Measurements from ENCODE around the gene TANK.

The TANK gene, protein sequence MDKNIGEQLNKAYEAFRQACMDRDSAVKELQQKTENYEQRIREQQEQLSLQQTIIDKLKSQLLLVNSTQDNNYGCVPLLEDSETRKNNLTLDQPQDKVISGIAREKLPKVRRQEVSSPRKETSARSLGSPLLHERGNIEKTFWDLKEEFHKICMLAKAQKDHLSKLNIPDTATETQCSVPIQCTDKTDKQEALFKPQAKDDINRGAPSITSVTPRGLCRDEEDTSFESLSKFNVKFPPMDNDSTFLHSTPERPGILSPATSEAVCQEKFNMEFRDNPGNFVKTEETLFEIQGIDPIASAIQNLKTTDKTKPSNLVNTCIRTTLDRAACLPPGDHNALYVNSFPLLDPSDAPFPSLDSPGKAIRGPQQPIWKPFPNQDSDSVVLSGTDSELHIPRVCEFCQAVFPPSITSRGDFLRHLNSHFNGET

DNA sequence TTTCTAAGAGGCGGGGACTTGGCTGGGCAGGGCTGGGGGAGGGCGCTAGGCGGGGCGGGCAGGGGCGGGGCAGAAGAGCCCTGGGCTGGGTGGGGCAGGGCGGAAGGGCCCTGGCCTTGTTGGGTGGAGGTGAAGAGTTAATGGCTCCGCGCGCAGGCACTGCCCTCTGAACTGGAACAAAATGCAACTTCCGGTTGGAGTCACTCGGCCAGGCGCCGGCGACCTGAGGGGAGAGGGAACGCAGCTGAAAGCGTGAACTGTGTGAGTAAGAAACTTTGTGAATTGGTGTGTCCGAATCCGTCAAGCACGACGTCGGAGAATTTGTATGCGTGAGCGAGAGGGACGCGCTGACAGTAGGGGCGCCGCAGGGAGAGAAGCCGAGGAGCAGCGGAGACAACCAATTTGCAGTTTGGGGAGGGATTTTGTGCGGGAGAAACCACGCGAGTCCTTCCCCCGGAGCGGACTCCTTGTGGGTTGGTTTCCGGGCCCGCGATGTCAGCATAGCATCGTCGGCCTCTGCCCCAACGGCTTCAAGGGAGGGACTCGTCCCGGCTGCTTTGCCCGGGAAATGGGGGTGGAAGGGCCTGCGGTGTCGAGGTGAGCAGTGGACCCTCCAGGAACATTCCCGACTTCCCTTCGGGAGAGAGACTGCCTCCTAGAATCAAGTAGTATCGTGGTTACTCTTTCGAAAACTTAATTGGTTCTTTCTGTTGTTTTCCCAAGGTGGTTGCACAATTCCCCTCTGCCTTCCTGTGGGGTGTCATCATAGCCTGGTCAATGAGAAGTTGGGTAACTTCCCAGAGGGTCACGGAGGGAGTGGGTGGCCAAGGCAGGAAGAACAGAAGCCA lies at the start of gene TANK:
Gene TANK, plus strand, starts transcription at position 203 of the 848 bp plus-strand sequence. CDS start 19,235 bp downstream, outside the sequence.
- H3K4me3 ChIP-seq: peak within 1 kb of the TSS; percentile 98
- H3K36me3 ChIP-seq (ENCODE audit: insufficient read depth, low read length): peaks cover 15% of the 10 kb centered on the region
- H3K9ac ChIP-seq (ENCODE audit: insufficient read length): peak within 1 kb of the TSS; percentile 92
- no peaks in the 10 kb centered on the region for H3K9me3 ChIP-seq (ENCODE audit: low read depth, low read length)
- peak within 1 kb of the TSS; percentile 72; the same call in 1 of the 2 replicates for H3K27ac ChIP-seq
- peak; percentile 82 for TF ChIP-seq POLR2AphosphoS5 (IDR thresholded peaks at IDR 0.05; ENCODE audit: borderline replicate concordance, low read depth, low read length)
- TF ChIP-seq EZH2 (IDR thresholded peaks at IDR 0.05): no peak
- no peak for DNase-seq (ENCODE audit: low read depth, low spot score)

DNA sequence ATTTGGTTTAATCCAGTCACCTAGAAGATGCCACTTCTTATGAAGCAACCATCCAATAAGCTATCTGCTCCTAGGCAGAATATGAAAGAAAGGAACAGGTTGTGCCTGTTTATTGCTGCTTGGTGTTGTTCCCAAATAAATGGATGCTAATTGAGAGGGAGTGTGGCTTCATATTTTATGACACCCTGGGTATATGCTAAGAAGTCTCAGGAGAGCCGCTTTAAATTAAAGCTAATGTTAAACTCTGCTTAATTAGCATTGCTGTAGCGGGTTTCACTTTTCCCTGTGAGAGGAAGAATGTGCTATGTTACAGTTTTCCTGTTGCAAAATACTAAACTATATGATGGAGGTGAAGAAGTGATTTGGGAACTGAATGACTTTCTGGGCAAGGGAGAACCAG lies 48.7 kb upstream of the TANK start:
- no peak overlapping the region for H3K27ac ChIP-seq
- DNase-seq (ENCODE audit: low read depth, low spot score): no peak
- no peak overlapping the region for H3K4me3 ChIP-seq
- no peak for TF ChIP-seq EZH2 (IDR thresholded peaks at IDR 0.05)
- TF ChIP-seq POLR2AphosphoS5 (IDR thresholded peaks at IDR 0.05; ENCODE audit: borderline replicate concordance, low read depth, low read length): no peak
- no peak for TF ChIP-seq FOXP2 (optimal IDR thresholded peaks at IDR 0.05; ENCODE audit: control extremely low read depth, extremely low read length, insufficient read depth)
- H3K9me3 ChIP-seq (ENCODE audit: low read depth, low read length): no peaks in the 10 kb centered on the region
- H3K36me3 ChIP-seq (ENCODE audit: insufficient read depth, low read length): no peaks in the 10 kb centered on the region
- no peak overlapping the region for H3K9ac ChIP-seq (ENCODE audit: insufficient read length)

DNA sequence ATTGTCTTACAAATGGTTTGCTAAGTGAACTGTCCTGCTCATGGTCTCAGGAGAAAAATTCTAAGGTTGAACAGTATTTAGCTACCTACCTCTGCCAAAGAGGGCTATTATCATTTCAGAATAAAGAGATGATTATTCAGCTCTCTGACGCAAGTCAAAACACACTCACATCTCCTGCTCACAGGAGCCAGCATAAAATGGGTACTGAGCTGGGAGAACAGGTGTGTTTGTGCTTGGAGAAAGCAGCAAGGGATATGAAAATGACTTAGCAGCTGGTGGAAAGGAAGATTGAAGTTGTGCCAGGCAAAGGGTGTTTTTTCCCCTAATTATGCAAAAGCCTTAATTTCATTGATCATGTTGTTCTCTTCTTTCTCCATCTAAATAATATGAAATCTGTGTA lies 47.3 kb upstream of the TANK start:
- H3K27ac ChIP-seq: no peak overlapping the region
- no peak for DNase-seq (ENCODE audit: low read depth, low spot score)
- no peaks in the 10 kb centered on the region for H3K36me3 ChIP-seq (ENCODE audit: insufficient read depth, low read length)
- no peaks in the 10 kb centered on the region for H3K9me3 ChIP-seq (ENCODE audit: low read depth, low read length)
- TF ChIP-seq EZH2 (IDR thresholded peaks at IDR 0.05) (no peak), FOXP2 (optimal IDR thresholded peaks at IDR 0.05; ENCODE audit: control extremely low read depth, extremely low read length, insufficient read depth) (no peak), POLR2AphosphoS5 (IDR thresholded peaks at IDR 0.05; ENCODE audit: borderline replicate concordance, low read depth, low read length) (no peak)
- H3K9ac ChIP-seq (ENCODE audit: insufficient read length): no peak overlapping the region
- H3K4me3 ChIP-seq: no peak overlapping the region

DNA sequence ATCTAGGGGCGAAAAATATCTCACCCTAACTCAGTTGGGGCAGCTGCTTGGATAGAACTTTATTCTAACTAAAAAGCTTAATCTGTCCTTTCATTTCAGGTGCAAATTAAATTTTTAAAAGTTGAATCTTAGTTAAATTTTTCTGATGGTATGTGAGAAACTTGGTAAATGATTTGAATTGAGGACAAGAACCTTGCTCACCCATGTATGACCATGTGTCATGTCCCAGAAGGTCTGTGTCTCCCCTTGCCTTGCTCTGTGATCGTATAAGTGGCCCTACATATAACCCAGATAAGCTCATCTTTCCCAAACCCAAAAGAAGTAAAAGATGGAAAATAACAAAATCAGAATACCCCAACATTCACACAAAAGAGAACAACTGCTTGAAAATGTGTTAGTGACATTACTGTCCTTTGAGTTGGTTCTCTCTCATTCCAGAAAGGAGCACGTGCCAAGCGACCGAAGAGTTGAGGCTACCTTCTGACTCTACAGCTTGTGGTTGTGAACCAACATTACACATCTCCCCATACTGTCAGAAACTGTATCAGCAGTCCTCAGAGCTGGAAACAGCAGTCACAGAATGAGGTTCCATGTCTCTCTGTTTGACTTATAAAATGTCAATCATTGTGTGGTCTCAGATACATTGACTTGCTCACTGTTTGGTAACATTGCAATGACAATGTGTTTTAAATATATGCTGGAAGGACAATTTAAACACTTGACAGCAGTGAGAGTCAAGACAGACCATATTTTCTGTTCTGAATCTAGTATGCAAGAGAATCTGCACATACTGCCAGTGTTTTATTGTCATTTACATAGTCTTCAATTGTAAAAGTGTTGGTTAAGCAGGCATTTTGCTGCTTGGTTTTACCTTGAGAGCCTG lies 46.3 kb upstream of the TANK start:
- H3K27ac ChIP-seq: no peak overlapping the region
- TF ChIP-seq FOXP2 (optimal IDR thresholded peaks at IDR 0.05; ENCODE audit: control extremely low read depth, extremely low read length, insufficient read depth): no peak
- H3K9me3 ChIP-seq (ENCODE audit: low read depth, low read length): no peaks in the 10 kb centered on the region
- no peak overlapping the region for H3K4me3 ChIP-seq
- H3K9ac ChIP-seq (ENCODE audit: insufficient read length): no peak overlapping the region
- no peak for DNase-seq (ENCODE audit: low read depth, low spot score)
- H3K36me3 ChIP-seq (ENCODE audit: insufficient read depth, low read length): no peaks in the 10 kb centered on the region

DNA sequence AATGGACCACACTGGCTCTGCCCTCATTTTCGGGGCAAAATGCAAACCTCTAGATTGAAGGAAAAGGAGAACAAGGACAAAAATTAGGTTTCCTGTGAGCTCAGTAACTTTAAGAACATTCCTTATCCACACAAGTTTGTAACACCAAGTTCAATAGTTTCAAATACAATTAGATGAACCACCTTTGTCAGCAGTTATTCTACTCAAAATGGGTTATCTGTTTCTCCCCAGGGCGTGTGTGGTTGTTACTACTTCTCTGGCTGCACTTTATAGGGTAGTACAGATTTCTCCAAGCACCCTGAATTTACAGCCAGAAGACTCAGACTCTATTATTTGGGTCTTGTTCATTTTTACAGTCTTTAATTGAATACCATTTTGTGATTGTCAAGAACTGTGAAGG lies 45.0 kb upstream of the TANK start:
- Histone ChIP-seq H3K4me3 (no peak overlapping the region), H3K9ac (ENCODE audit: insufficient read length) (no peak overlapping the region), H3K27ac (no peak overlapping the region), H3K9me3 (ENCODE audit: low read depth, low read length) (no peaks in the 10 kb centered on the region), H3K36me3 (ENCODE audit: insufficient read depth, low read length) (no peaks in the 10 kb centered on the region)
- no peak for DNase-seq (ENCODE audit: low read depth, low spot score)
- TF ChIP-seq FOXP2 (optimal IDR thresholded peaks at IDR 0.05; ENCODE audit: control extremely low read depth, extremely low read length, insufficient read depth) (no peak), POLR2AphosphoS5 (IDR thresholded peaks at IDR 0.05; ENCODE audit: borderline replicate concordance, low read depth, low read length) (no peak), EZH2 (IDR thresholded peaks at IDR 0.05) (no peak)

DNA sequence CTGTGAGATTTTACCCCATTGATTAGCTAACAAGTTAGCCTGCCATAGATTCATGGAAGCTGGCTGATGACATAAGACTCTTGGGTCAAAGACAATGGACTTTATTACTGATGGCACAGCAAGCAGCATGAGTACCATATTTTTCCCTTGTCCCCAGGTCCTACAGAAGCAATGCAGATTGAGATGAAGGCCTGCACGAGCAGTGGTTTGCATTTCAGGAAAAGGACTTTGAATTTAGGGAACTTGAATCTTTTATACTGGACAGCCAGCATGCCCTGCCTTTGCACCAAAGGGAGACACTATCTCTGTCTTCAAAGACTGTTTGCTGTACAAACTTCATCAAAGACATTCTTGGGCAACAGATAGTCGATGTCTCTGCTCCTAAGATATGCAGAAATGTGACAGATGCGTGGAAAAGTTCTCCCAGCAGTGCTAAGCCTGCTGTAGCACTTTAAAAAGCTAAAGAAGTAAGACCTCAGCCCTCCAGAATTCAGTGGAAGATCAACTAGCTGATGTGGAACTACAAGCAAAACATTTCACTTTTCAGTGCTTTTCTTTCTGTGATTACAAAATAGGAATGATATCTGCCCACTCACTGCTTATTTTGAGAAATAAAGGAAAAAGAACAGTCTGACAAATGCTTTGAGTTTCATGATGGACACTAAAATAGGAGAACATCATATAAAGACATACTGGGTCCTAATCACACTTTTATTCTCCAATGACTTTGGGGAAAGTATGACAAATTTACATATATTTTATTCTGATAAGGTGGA lies 44.4 kb upstream of the TANK start:
- DNase-seq (ENCODE audit: low read depth, low spot score): no peak
- TF ChIP-seq FOXP2 (optimal IDR thresholded peaks at IDR 0.05; ENCODE audit: control extremely low read depth, extremely low read length, insufficient read depth): no peak
- no peak for TF ChIP-seq EZH2 (IDR thresholded peaks at IDR 0.05)
- no peak for TF ChIP-seq POLR2AphosphoS5 (IDR thresholded peaks at IDR 0.05; ENCODE audit: borderline replicate concordance, low read depth, low read length)
- Histone ChIP-seq H3K9me3 (ENCODE audit: low read depth, low read length) (no peaks in the 10 kb centered on the region), H3K9ac (ENCODE audit: insufficient read length) (no peak overlapping the region), H3K4me3 (no peak overlapping the region), H3K36me3 (ENCODE audit: insufficient read depth, low read length) (no peaks in the 10 kb centered on the region), H3K27ac (no peak overlapping the region)

DNA sequence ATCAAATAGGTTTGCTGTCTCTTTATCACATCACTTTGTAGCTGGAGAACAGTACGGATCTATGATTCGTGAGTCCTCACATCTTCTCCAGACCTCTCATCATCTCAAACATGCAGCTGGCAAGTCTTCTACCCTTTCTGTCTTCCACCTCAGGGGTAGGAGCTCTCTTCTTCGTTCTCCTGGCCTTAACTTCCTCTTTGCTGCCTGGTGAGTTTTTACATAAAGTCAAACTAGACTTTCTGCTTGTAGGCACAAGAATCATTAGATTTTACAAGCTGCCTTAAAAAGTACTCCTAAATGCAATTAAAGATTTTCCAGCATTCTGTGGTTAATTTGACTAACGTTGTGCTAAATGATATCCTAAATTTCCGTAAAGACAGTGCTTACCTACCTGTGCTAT lies 43.7 kb upstream of the TANK start:
- H3K4me3 ChIP-seq: no peak overlapping the region
- no peaks in the 10 kb centered on the region for H3K36me3 ChIP-seq (ENCODE audit: insufficient read depth, low read length)
- no peaks in the 10 kb centered on the region for H3K9me3 ChIP-seq (ENCODE audit: low read depth, low read length)
- H3K27ac ChIP-seq: no peak overlapping the region
- H3K9ac ChIP-seq (ENCODE audit: insufficient read length): no peak overlapping the region
- no peak for DNase-seq (ENCODE audit: low read depth, low spot score)
- TF ChIP-seq POLR2AphosphoS5 (IDR thresholded peaks at IDR 0.05; ENCODE audit: borderline replicate concordance, low read depth, low read length) (no peak), EZH2 (IDR thresholded peaks at IDR 0.05) (no peak), FOXP2 (optimal IDR thresholded peaks at IDR 0.05; ENCODE audit: control extremely low read depth, extremely low read length, insufficient read depth) (no peak)

Measured in SK-N-MC (cell line).